Esophagus muscularis mucosa (tissue), 4 donors: ENCODE results near the gene CPNE5.

Experiments used
- CTCF ChIP-seq, 3 experiments: fragments of 200-600 bp in 2 of 3; fragments of 450-650 bp in 1 of 3; sonication (generic) in 2 of 3; IDR thresholded peaks; one replicate each; pipeline ENCODE4 v1.5.1; 2017 to 2019; ENCODE audit warnings: antibody characterized with exemption in 3 of 3, mild to moderate bottlenecking in 2 of 3, moderate library complexity in 1 of 3
- EP300 ChIP-seq: sonication (generic); formaldehyde crosslinking; IDR thresholded peaks from one replicate; pipeline ENCODE4 v1.6.1; 2017; ENCODE audit warnings: antibody characterized with exemption
- POLR2A ChIP-seq: fragments of 450-650 bp; IDR thresholded peaks from one replicate; pipeline ENCODE4 v1.6.1; 2017; ENCODE audit warnings: antibody characterized with exemption, moderate library complexity, mild to moderate bottlenecking, low read depth
- POLR2AphosphoS5 ChIP-seq, 2 donors: sonication (generic); formaldehyde crosslinking; IDR thresholded peaks; one replicate each; pipeline ENCODE4 v1.6.1; 2017; ENCODE audit warnings: antibody characterized with exemption in 2 of 2

GRCh38 chr6:36738108-36738507, 101.1 kb downstream of the CPNE5 start:
- TF ChIP-seq CTCF (IDR thresholded peaks at IDR 0.05) (no peak), POLR2A (no peak), POLR2AphosphoS5 (IDR thresholded peaks at IDR 0.05) (no peak), EP300 (no peak)
